Prostate gland (tissue), 2 donors: ENCODE results near the gene SERPINC1. TPM values are rescaled to one million over a fixed set of nuclear protein-coding genes. Genes with fewer than 3 reads are reported as not detected.

Experiments
- DNase-seq: peaks from one replicate; pipeline ENCODE4 v3.0.0-alpha.2; 2019; ENCODE audit warnings: low spot score
- H3K27ac ChIP-seq, 2 donors: fragments of 200-600 bp; sonication (generic); 2 replicates each; pipeline ENCODE4 v1.5.1; 2017 to 2019
- H3K27me3 ChIP-seq: fragments of 200-600 bp; sonication (generic); replicated peaks from 2 replicates; pipeline ENCODE4 v1.5.1; 2019; ENCODE audit not compliant: insufficient read depth
- H3K36me3 ChIP-seq, 2 donors: fragments of 200-600 bp; sonication (generic); 1 replicate in 1 of 2; 2 replicates in 1 of 2; pipeline versions ENCODE4 v1.5.1 to v1.8.1; 2017 to 2019
- H3K4me1 ChIP-seq: fragments of 200-600 bp; sonication (generic); replicated peaks from 2 replicates; pipeline ENCODE4 v1.5.1; 2019
- H3K4me3 ChIP-seq, 2 donors: fragments of 200-600 bp; sonication (generic); 2 replicates each; pipeline ENCODE4 v1.5.1; 2017 to 2019
- H3K9me3 ChIP-seq: fragments of 200-600 bp; sonication (generic); 2 replicates; pipeline ENCODE4 v1.5.1; 2017
- POLR2A ChIP-seq: fragments of 450-650 bp; IDR thresholded peaks from one replicate; pipeline ENCODE4 v1.6.1; 2016; ENCODE audit warnings: antibody characterized with exemption, mild to moderate bottlenecking
- POLR2AphosphoS5 ChIP-seq: sonication (generic); formaldehyde crosslinking; IDR thresholded peaks from one replicate; pipeline ENCODE4 v1.6.1; 2017; ENCODE audit warnings: antibody characterized with exemption
- WGBS: methylation state at CpG from one replicate; pipeline ENCODE4 v1.1.5; 2018; 5-methylcytosine and 5-hydroxymethylcytosine counted together
- intact Hi-C: fragments of 100-400 bp; cut with DNase I; formaldehyde crosslinking; loops from one replicate; pipeline ENCODE4 v1.14.2; 2022
- total RNA-seq, 2 donors: library from RNA; depleted of rRNA; stranded (reverse); fragments of >200 nt; gene quantifications; one replicate each; pipeline ENCODE4 v1.1.0, GENCODE V29; 2016
- TF ChIP-seq, protein P1 (sequence below), 4 experiments: fragments of 200-600 bp in 2 of 4; fragments of 450-650 bp in 2 of 4; sonication (generic) in 2 of 4; IDR thresholded peaks; 1 replicate in 3 of 4; 2 replicates in 1 of 4; pipeline ENCODE4 v1.5.1; 2016 to 2019; ENCODE audit warnings: antibody characterized with exemption in 4 of 4, mild to moderate bottlenecking in 2 of 4, moderate library complexity in 2 of 4

SERPINC1 gene
- total RNA-seq, 2 donors from 2014 or later: not detected

DNA sequence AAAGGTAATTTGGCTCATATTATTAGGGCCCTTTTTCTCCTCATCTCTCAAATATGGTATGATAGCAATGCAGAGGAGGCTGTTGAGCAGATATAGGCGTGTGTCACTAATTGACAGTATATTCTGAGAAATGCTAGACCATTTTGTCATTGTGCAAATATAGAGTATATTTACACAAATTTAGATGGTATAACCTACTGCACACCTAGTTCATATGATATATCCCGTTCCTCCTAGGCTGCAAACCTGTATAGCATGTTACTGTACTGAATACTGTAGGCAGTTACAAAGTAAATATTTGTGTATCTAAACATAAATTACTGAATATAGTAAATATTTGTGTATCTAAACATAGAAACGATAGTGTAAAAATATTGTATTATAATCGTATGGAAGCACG is 40.4 kb downstream of the SERPINC1 start:
- Histone ChIP-seq H3K4me3 (no peak overlapping the region), H3K4me1 (no peaks in the 10 kb centered on the region), H3K27me3 (no peaks in the 10 kb centered on the region), H3K9me3 (no peaks in the 10 kb centered on the region), H3K36me3 (no peaks in the 10 kb centered on the region), H3K27ac (no peak overlapping the region)
- WGBS: 77% methylated on average over 5 of the region's 5 CpGs
- TF ChIP-seq POLR2A: no peak
- TF ChIP-seq POLR2AphosphoS5: no peak
- TF ChIP-seq, protein P1, sequence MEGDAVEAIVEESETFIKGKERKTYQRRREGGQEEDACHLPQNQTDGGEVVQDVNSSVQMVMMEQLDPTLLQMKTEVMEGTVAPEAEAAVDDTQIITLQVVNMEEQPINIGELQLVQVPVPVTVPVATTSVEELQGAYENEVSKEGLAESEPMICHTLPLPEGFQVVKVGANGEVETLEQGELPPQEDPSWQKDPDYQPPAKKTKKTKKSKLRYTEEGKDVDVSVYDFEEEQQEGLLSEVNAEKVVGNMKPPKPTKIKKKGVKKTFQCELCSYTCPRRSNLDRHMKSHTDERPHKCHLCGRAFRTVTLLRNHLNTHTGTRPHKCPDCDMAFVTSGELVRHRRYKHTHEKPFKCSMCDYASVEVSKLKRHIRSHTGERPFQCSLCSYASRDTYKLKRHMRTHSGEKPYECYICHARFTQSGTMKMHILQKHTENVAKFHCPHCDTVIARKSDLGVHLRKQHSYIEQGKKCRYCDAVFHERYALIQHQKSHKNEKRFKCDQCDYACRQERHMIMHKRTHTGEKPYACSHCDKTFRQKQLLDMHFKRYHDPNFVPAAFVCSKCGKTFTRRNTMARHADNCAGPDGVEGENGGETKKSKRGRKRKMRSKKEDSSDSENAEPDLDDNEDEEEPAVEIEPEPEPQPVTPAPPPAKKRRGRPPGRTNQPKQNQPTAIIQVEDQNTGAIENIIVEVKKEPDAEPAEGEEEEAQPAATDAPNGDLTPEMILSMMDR (IDR thresholded peaks at IDR 0.05): no peak
- no peak for DNase-seq
- intact Hi-C loops: no loop called here

DNA sequence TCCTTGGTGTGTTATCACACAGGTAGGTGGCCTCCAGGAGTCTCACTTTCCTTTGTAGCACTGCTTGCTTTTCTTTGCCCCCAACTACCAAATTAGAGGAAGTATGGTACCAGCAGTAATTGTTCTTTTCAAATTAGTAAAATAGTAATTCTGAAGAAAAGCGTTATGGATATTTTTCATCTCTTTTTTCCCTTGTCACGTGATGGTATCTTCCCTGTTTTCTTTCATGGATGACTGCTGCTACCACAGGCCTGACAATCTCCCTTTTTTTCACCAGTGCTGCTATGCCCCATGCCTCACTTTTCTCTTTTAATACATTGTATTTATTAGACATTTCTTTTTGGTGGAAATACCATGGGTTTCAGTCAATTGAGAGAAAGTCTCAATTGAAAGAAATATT is 45.6 kb downstream of the SERPINC1 start:
- no peaks in the 10 kb centered on the region for H3K36me3 ChIP-seq
- peaks cover 8% of the 10 kb centered on the region for H3K4me1 ChIP-seq
- intact Hi-C loops: no loop called here
- 91% methylated on average over 2 of the region's 2 CpGs for WGBS
- H3K27ac ChIP-seq: no peak overlapping the region
- H3K9me3 ChIP-seq: no peaks in the 10 kb centered on the region
- no peak for DNase-seq
- no peak overlapping the region for H3K4me3 ChIP-seq
- H3K27me3 ChIP-seq: no peaks in the 10 kb centered on the region
- TF ChIP-seq POLR2AphosphoS5: no peak
- TF ChIP-seq, protein P1 (IDR thresholded peaks at IDR 0.05): no peak
- TF ChIP-seq POLR2A: no peak

DNA sequence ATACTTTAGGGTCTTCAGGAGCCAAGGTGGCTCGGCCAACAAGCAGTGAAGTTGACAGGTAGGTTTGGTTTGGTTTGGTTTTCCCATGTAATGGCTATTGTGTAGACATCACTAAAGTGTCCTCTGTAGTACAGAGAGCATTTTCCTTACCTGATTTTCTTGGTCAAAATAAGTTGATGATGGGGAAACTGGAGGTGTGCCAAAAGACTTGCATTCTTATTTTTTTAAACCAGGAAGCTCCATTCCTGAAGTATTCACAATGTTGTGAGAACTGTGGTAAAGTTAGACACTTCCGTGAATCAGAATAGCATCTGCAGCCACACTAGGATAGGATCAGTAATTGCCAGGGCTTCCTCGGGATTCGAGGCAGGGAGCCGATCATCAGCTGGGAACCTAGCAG is 46.0 kb downstream of the SERPINC1 start:
- TF ChIP-seq POLR2AphosphoS5 (no peak), POLR2A (no peak)
- TF ChIP-seq, protein P1 (IDR thresholded peaks at IDR 0.05): no peak
- Histone ChIP-seq H3K9me3 (no peaks in the 10 kb centered on the region), H3K27ac (no peak overlapping the region), H3K4me3 (no peak overlapping the region), H3K4me1 (peaks cover 8% of the 10 kb centered on the region), H3K36me3 (no peaks in the 10 kb centered on the region), H3K27me3 (no peaks in the 10 kb centered on the region)
- intact Hi-C loops: no loop called here
- DNase-seq: no peak
- WGBS: 79% methylated on average over 5 of the region's 5 CpGs

DNA sequence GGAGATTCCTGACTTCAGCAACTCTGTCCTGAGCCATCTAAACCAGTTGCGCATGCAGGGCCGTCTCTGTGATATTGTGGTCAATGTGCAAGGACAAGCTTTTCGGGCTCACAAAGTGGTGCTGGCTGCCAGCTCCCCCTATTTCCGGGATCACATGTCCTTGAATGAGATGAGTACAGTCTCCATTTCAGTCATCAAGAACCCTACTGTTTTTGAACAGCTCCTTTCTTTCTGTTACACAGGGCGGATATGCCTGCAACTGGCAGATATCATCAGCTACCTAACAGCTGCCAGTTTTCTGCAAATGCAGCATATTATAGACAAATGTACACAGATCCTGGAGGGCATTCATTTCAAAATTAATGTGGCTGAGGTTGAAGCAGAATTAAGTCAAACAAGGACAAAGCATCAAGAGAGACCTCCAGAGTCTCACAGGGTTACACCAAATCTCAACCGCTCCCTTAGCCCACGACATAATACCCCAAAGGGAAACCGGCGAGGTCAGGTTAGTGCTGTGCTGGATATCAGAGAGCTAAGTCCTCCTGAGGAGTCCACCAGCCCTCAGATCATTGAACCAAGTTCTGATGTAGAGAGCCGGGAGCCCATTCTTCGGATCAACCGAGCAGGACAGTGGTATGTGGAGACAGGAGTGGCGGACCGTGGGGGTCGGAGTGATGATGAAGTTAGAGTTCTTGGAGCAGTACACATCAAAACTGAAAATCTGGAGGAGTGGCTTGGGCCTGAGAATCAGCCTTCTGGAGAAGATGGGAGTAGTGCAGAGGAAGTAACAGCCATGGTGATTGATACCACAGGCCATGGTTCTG is 46.7 kb downstream of the SERPINC1 start:
- H3K27ac ChIP-seq: no peak overlapping the region
- WGBS: 86% methylated on average over 15 of the region's 15 CpGs
- H3K27me3 ChIP-seq: no peaks in the 10 kb centered on the region
- DNase-seq: no peak
- TF ChIP-seq POLR2A (no peak), POLR2AphosphoS5 (no peak)
- TF ChIP-seq, protein P1 (IDR thresholded peaks at IDR 0.05): no peak
- peaks cover 8% of the 10 kb centered on the region for H3K4me1 ChIP-seq
- intact Hi-C loops: no loop called here
- H3K4me3 ChIP-seq: no peak overlapping the region
- H3K9me3 ChIP-seq: no peaks in the 10 kb centered on the region
- H3K36me3 ChIP-seq: no peaks in the 10 kb centered on the region

DNA sequence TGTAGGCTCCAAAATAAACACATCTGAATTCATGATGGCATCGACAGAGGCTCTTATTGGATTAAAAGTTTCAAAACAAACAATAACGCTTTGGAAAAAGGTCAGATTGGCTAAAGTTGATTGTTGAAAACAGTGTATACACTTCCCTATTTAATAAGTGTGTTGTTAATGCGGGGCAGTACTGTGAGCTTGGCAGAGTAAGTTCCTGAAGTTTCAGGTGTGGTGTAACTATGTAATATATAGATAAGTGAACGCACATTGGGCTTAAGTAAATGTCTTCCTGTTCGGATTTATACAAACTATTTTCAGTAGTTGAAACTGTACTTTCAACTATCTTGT is 48.1 kb downstream of the SERPINC1 start:
- peak overlapping the region; percentile 98 to 99 for H3K27ac ChIP-seq
- WGBS: 3% methylated on average over 5 of the region's 5 CpGs
- no peaks in the 10 kb centered on the region for H3K9me3 ChIP-seq
- no peak for TF ChIP-seq POLR2A
- TF ChIP-seq, protein P1 (IDR thresholded peaks at IDR 0.05): no peak
- no peak for TF ChIP-seq POLR2AphosphoS5
- no peak for DNase-seq
- H3K27me3 ChIP-seq: no peaks in the 10 kb centered on the region
- H3K4me1 ChIP-seq: peaks cover 10% of the 10 kb centered on the region
- peak overlapping the region; percentile 79 to 97 for H3K4me3 ChIP-seq
- intact Hi-C loops: no loop called here
- no peaks in the 10 kb centered on the region for H3K36me3 ChIP-seq
